GM18520 (cell line): ENCODE measurements around the gene RTBDN.
"Not testable (repeated sequence)": the region's sequence is repeated elsewhere in the genome, so short reads cannot be mapped to it uniquely, and the experiment has no call there.

Source experiments
- ATAC-seq: cut with Tn5 transposase; IDR thresholded peaks from one replicate; pipeline ENCODE4 v1.9.1; 2021; ENCODE audit not compliant: unreplicated experiment

The RTBDN gene

GRCh38 chr19:12858041-12858928 lies 23.9 kb upstream of the RTBDN start:
- ATAC-seq: no peak

DNA sequence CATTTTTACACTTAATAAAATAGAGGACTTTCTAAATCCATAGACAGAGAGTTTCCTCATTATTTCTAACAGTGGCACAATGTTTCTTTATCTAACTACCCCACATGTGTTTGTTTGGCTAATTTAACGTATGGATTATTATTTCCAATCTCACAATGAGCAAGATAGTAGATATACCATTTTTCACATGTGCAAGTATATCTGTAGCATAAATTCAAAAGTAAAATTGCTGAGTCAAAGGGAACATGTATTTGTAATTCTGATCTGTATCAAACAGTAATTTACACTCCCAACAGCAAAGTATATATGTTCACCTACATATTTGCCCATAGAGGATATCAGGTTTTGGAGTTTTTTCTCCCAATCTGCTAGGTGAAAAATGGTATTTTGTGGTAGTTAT lies 22.3 kb upstream of the RTBDN start:
- no peak for ATAC-seq

DNA sequence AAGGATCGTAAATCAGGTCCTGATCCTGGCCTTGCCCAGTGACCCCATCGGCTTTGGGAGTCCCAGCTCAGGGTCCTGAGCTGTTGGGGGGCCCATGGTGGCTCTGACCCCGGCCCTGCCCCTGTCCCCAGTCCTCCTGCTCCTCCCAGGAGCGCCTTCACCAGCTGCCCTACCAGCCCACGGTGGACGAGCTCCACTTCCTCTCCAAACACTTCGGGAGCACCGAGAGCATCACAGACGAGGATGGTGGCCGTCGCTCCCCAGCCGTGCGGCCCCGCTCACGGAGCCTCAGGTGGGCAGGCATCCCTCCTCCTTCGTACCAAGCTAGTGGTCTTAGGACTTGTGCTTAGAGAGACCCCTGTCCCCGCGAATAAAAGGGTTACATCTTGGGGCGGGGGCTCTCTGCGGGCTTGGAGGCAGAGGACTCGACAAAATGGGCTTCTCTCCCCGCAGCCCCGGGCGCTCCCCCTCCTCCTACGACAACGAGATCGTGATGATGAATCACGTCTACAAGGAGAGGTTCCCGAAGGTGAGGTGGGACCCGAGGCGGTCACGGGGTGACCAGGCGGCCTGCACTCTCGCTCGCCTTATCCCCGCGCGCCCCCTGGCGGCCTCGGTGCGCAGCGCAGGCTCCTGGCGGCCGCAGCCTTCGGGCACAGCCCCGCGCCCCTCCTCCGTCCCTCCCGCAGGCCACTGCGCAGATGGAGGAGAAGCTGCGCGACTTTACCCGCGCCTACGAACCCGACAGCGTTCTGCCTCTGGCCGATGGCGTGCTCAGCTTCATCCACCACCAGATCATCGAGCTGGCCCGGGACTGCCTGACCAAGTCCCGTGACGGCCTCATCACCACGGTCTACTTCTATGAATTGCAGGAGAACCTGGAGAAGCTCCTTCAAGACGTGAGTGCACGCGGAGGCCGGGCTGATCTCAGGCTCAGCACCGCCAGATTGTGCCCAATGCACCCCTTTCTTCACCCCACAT lies 13.1 kb upstream of the RTBDN start:
- no peak for ATAC-seq

GRCh38 chr19:12846613-12847012 lies 12.2 kb upstream of the RTBDN start:
- not testable (repeated sequence) for ATAC-seq

DNA sequence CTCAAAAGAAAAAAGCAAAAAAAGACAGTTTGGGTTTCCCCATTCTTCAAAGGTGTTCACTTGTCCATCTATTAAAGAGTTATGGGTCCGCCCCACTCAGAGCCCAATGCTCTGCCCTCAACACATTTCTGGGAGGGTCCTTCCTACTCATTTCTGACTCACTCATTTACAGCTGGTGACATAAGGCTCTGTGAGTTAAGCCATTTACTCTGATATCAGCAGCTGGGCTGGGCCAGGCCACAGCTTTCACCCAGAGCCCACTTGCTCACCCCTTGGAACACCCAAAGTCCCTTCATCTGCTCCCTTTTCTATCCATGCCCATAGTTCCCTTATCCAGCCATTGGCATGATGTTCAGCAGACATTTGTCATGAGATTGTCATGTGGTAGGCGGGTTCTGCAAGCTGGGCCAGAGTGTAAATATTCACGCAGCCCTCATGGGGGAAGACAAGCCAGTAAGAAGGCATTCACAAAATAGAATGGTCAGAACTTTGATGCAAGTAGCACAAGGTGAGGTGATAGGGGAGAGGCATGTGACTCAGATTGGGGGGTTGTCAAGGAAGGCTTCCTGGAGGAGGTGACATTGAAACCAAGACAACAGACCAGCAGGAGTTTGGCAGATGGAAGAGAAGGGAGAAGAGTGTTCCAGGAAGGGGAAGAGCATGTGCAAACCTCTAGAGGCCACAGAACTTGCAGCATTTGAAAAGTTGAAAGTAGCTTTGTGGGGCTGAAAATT lies 9.8 kb upstream of the RTBDN start:
- no peak for ATAC-seq

DNA sequence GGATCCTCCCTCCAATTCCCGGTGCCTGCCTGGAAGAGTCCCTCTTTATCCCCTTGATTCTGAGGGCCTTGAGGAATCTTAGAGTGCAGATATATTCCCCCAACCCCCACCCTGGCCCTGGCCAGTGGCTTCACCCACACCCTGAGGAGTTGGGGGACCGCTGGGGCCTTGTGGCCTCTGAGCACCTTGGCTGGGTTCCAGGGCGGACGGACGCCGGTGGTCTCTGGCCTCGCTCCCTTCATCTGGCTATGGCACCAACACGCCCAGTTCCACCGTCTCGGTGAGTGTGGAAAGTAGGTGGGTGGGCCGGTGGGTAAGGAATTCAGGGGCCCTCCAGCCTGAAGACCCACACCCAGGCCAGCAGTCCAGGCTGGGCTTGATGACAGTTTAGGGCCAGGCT lies 8.9 kb upstream of the RTBDN start:
- no peak for ATAC-seq

GRCh38 chr19:12842511-12842910 lies 8.1 kb upstream of the RTBDN start:
- no peak for ATAC-seq

- ATAC-seq: no peak
These were observed 6.7 kb upstream of the RTBDN start for GRCh38 chr19:12841094-12841493.

DNA sequence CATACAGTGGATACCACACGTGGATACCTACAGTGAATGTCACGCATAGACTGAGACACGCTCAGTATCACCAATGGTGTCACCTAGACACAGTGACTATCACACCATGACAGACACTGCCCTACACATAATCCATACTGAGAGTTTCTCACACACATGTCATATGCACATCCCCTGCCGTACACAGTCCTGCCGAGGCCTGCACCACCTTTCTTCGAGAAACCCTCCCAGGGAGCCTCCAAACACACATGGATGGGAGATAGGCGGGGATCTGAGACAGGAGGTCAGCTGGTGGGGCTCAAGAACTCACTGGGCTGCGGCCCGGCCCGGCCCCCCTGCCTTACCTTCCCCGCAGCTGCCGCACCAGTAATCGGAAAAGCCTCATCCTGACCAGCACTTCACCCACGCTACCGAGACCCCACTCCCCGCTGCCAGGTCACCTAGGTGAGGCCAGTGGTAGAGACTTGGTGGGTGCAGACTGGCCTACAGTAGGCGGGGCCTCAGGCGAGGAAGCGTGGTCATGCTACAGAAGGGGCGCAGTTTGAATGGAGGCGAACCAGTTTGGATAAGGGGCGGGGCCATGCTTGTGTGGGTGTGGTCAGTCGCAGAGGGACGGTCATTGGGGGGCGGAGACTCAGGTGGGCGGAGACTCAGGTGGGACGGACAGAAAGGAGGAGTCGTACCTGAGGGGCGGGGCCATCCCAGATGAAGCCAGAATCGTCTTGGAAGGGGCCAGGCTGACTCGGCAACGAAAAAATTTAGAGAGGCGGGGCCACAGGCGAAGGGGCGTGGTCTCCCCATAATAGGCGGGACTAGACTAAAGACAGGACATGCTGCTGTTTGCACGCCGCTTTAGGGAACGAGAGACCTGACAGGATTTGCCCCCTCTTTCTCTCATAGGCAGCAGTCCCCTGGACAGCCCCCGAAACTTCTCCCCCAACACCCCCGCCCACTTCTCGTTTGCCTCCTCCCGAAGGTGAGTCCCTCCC lies 6.0 kb upstream of the RTBDN start:
- no peak for ATAC-seq

GRCh38 chr19:12838886-12839756 lies 4.7 kb upstream of the RTBDN start:
- no peak for ATAC-seq

DNA sequence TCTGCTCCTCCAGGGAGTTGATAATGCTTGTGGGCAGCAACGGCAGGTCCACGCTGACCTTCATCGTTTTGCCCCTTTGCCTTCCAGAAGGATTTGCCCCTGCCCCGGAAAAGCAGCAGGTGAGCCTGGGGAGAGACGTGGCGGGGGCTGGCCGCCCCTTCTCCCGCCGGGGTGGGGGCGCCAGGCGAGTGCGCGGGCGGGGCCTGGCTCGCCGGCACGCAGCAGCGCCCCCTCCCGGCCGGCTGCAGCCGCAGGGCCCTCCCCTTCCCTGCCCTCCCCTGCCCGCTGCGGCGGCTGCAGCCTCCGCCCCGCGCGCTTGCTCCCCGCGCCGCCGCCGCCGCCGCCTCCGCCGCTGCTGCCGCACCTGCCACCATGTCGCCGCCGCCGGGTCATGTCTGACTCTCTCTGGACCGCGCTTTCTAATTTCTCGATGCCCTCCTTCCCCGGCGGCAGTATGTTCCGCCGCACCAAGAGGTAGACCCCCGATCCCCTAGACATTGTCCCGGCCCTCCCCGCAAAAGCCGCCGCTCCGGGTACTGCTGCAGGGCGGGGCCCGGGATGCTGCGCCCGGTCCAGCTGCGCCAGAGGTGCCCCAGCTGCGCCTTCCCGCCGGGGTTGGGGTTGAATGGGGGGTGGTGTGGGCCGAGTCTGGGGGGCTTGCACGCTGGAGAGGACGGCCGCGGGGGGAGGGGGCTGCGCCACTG lies 4.0 kb upstream of the RTBDN start, which contains the start of gene MAST1:
TSS of gene MAST1 (plus strand) at position 334 of the 704 bp plus-strand sequence. CDS start at position 392, 58 bp downstream.
- ATAC-seq: no peak

- no peak for ATAC-seq
These were observed 2.8 kb upstream of the RTBDN start for GRCh38 chr19:12837225-12837624.

DNA sequence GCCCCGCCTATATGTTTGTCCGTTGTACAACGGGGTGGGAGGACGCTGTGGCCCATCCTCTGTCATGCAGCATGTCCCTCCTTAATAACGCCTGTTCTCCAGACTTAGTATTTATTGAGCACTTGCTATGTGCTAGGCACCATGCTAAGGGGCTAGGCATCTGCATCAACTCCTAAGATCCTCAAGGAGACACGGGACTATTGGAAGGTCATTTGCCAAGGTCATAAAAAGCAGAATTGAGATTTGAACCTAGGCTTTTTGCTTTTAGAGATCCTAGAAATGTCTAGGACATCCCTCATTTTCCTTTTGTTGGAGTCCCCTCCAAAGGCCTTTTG lies 2.1 kb upstream of the RTBDN start:
- no peak for ATAC-seq

GRCh38 chr19:12834976-12835757 lies 788 bp upstream of the RTBDN start:
- ATAC-seq: no peak

GRCh38 chr19:12833738-12834565 lies 427 bp downstream of the RTBDN start:
- ATAC-seq: no peak

DNA sequence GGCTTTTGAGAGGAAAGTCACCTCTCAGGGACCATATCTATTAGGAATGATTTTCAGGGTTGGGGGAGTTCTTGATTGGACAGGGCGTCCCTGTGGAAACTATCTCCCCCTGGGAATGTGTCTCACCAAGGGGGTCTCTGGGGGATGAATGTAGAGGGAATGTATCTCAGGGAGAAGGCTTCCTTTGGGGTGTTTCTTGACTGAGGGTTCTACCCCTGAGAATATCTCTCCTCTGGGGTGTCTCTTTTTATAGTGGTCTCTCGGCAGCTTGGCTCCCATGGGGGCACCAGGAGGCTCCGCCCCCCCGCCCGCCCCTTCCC lies 1.0 kb downstream of the RTBDN start:
- no peak for ATAC-seq

DNA sequence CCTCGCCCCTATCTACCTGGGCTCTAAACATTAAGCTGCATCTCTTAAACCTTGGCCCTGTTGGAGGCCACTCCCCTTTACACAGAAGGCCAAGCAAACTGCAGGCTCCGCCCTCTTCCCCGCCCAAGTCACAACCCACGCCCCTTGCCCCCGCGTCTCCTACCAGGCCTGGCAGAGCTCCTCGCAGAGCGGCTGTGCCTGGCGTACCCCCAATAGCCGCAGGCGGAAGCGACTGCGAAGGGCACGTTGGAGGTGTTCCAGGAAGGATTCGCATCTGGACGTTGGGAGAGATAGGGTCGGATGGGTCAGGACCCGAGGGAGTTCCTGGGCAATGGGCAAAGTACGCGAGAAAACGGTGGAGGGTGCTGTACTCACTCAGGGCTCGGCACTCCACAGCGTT lies 5.9 kb downstream of the RTBDN start:
- ATAC-seq: no peak
